AG04450 (cell line): ENCODE results near the gene RPS25. TPM values are rescaled to one million over a fixed set of nuclear protein-coding genes. Genes with fewer than 3 reads are reported as not detected.

ENCODE experiments used
- CTCF ChIA-PET: fragments of 300-600, 350-600 bp; formaldehyde crosslinking; extraction: SDS; loops from one replicate; lab custom pipeline; 2022; ENCODE audit warnings: antibody characterized with exemption, inconsistent platforms; lab: Charles Lee
- POLR2A ChIA-PET: fragments of 350-600 bp; formaldehyde crosslinking; extraction: SDS; loops from one replicate; lab custom pipeline; 2021; ENCODE audit warnings: antibody characterized with exemption, inconsistent platforms; lab: Yijun Ruan, JAX
- DNase-seq: peaks from one replicate; pipeline ENCODE4 v3.0.0-alpha.2; 2011; ENCODE audit warnings: low read depth, low spot score
- H3K27ac ChIP-seq: one replicate; pipeline ENCODE4 v1.5.1; 2012; ENCODE audit warnings: low read depth, low read length, control low read depth
- H3K27me3 ChIP-seq: one replicate; pipeline ENCODE4 v1.6.0; 2012; ENCODE audit warnings: low read length; ENCODE audit not compliant: control insufficient read depth, insufficient read depth
- H3K4me3 ChIP-seq: 2 replicates; pipeline ENCODE4 v1.5.1; 2011; ENCODE audit warnings: mild to moderate bottlenecking, low read depth, low read length, control low read depth
- H3K9me3 ChIP-seq: 2 replicates; pipeline ENCODE4 v1.5.1; 2012; ENCODE audit warnings: low read length; ENCODE audit not compliant: control insufficient read depth, insufficient read depth
- polyA plus RNA-seq: library from polyadenylated mRNA; depleted of rRNA; stranded (reverse); fragments of >200 nt; gene quantifications from 2 replicates; pipeline ENCODE4 v1.2.3, GENCODE V29; 2011
- TF ChIP-seq, protein P1 (sequence below): IDR thresholded peaks from 2 replicates; pipeline ENCODE4 v1.5.1; 2011; ENCODE audit warnings: low read depth, low read length, control low read depth, inconsistent platforms

RPS25 gene
- polyA plus RNA-seq, 1 experiment, result 1,059 TPM

DNA sequence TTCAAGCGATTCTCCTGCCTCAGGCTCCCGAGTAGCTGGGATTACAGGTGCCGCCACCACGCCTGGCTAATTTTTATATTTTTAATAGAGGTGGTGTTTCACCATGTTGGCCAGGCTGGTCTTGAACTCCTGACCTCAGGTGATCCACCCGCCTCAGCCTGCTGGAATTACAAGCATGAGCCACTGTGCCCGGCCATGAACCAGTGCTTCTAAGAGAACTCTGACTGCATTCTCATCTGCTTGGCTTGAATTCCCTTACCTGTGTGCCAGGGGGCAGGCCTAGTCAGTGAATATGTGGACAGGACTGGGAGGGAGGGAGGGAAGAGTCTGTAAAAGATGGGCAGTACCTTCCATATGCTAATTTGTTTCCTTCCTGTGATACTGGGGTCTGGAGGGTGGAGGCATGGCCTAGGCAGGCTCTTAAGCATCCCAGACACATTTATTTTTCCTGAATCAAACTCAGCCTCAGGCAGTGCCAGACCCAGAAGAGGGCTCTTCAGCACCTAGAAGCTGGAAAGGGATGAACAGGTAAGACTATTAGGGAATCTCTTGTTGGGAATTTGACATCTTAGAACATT, 6.6 kb downstream of the RPS25 start:
- Histone ChIP-seq H3K4me3 (no peak overlapping the region), H3K9me3 (no peaks in the 10 kb centered on the region), H3K27me3 (no peaks in the 10 kb centered on the region), H3K27ac (no peak overlapping the region)
- no peak for DNase-seq
- CTCF ChIA-PET, result no interaction called here
- TF ChIP-seq, protein P1, sequence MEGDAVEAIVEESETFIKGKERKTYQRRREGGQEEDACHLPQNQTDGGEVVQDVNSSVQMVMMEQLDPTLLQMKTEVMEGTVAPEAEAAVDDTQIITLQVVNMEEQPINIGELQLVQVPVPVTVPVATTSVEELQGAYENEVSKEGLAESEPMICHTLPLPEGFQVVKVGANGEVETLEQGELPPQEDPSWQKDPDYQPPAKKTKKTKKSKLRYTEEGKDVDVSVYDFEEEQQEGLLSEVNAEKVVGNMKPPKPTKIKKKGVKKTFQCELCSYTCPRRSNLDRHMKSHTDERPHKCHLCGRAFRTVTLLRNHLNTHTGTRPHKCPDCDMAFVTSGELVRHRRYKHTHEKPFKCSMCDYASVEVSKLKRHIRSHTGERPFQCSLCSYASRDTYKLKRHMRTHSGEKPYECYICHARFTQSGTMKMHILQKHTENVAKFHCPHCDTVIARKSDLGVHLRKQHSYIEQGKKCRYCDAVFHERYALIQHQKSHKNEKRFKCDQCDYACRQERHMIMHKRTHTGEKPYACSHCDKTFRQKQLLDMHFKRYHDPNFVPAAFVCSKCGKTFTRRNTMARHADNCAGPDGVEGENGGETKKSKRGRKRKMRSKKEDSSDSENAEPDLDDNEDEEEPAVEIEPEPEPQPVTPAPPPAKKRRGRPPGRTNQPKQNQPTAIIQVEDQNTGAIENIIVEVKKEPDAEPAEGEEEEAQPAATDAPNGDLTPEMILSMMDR, result no peak
- POLR2A ChIA-PET, result no interaction called here

DNA sequence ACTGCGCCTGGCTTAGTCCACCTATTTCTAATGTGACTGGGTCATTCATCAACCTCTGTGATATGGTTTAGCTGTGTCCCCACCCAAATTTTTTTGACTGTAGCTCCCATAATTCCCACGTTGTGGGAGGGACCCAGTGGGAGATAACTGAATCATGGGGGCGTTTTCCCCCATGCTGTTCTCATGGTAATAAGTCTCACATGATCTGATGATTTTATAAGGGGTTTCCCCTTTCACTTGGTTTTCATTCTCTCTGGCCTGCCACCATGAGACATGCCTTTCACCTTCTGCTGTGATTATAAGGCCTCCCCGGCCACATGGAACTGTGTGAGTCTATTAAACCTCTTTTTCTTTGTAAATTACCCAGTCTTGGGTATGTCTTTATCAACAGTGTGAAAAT, 11.5 kb downstream of the RPS25 start:
- TF ChIP-seq, protein P1, result no peak
- Histone ChIP-seq H3K9me3 (no peaks in the 10 kb centered on the region), H3K27me3 (no peaks in the 10 kb centered on the region), H3K27ac (no peak overlapping the region), H3K4me3 (no peak overlapping the region)
- POLR2A ChIA-PET, result no interaction called here
- CTCF ChIA-PET, result no interaction called here
- no peak for DNase-seq

- ChIA-PET CTCF (no interaction called here), POLR2A (no interaction called here)
- DNase-seq, result no peak
- TF ChIP-seq, protein P1, result no peak
- Histone ChIP-seq H3K9me3 (no peaks in the 10 kb centered on the region; the same call in 1 of the 2 replicates), H3K27ac (no peak overlapping the region), H3K27me3 (no peaks in the 10 kb centered on the region), H3K4me3 (no peak overlapping the region)
Observed at GRCh38 chr11:119000906-119001305, 17.2 kb downstream of the RPS25 start.

DNA sequence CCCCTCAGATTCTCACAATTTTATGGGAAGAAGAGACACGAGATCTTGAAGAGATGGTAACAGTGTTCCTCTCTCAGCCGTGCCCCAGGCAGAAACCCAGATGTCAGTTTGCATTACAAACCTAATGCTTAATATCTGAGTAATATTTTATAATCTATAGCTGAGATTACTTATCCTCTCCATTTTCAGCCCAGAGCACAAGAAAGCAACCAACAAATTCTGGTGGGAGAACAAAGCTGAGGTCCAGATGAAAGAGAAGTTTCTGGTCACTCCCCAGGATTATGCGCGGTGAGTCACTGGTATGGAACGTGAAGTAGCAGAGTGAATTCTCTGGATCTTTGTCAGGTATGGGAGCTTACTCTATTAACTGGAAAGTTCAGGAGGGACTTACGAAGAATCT, 19.3 kb downstream of the RPS25 start:
- no peaks in the 10 kb centered on the region for H3K27me3 ChIP-seq
- H3K4me3 ChIP-seq, result peak overlapping the region; percentile 85
- peak overlapping the region; percentile 73 for H3K27ac ChIP-seq
- H3K9me3 ChIP-seq, result no peaks in the 10 kb centered on the region; the same call in 1 of the 2 replicates
- TF ChIP-seq, protein P1, result no peak
- POLR2A ChIA-PET, result interaction anchor here (0.7 kb wide), 1 partner anchor 20 kb away, joined by 4 read pairs; the partner anchor contains the start of gene TRAPPC4
- CTCF ChIA-PET, result no interaction called here
- DNase-seq, result peak; percentile 27

DNA sequence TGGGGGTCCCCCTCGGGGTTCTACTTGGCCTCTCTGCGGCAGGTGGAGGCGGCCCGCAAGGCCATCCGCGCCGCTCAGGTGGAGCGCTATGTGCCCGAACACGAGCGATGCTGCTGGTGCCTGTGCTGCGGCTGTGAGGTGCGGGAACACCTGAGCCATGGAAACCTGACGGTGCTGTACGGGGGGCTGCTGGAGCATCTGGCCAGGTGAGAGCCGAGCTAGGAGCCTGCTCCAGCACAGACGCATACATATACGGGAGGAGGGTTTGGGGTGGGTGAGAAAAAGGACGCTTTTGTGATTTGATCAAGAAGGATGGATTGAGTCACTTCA, 19.8 kb downstream of the RPS25 start:
- H3K4me3 ChIP-seq, result peak overlapping the region; percentile 85
- no peaks in the 10 kb centered on the region for H3K27me3 ChIP-seq
- H3K27ac ChIP-seq, result peak overlapping the region; percentile 73
- ChIA-PET CTCF (no interaction called here), POLR2A (interaction anchor here (1.2 kb wide), 1 partner anchor 9 kb away, joined by 10 read pairs; no protein-coding TSS in a partner anchor)
- no peak for DNase-seq
- no peaks in the 10 kb centered on the region; the same call in 1 of the 2 replicates for H3K9me3 ChIP-seq
- TF ChIP-seq, protein P1, result no peak
